22Rv1 (cell line): ENCODE data around the gene SUPT20H.

Source experiments
- H3K27ac ChIP-seq: fragments of 450-650 bp; 2 replicates; pipeline ENCODE4 v1.5.1; 2017
- ZFX ChIP-seq: fragments of 450-650 bp; IDR thresholded peaks from 2 replicates; pipeline ENCODE4 v1.6.1; 2017; ENCODE audit warnings: antibody characterized with exemption, borderline replicate concordance
- TF ChIP-seq, protein P1 (sequence below): fragments of 450-650 bp; IDR thresholded peaks from 2 replicates; pipeline ENCODE4 v1.5.1; 2017; ENCODE audit warnings: mild to moderate bottlenecking

Gene SUPT20H

DNA sequence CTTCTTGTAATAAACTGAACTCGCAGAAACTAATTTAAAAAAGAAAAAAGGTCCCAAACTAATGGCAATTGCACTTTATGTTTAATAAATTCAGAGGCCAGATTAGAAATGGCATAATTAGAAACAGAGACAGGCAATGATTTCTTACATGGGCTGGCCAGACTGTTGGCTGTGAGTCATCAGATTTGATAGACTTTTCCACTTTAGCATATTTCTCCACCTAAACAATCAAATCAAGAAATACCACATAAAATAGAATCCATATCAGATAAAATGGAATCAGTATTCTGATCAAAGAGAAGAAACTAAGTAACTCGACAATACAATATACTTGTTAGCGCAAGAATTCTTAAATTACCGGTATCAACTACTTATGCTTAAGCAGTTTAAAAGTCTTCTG, 29.9 kb downstream of the SUPT20H start:
- TF ChIP-seq, protein P1, sequence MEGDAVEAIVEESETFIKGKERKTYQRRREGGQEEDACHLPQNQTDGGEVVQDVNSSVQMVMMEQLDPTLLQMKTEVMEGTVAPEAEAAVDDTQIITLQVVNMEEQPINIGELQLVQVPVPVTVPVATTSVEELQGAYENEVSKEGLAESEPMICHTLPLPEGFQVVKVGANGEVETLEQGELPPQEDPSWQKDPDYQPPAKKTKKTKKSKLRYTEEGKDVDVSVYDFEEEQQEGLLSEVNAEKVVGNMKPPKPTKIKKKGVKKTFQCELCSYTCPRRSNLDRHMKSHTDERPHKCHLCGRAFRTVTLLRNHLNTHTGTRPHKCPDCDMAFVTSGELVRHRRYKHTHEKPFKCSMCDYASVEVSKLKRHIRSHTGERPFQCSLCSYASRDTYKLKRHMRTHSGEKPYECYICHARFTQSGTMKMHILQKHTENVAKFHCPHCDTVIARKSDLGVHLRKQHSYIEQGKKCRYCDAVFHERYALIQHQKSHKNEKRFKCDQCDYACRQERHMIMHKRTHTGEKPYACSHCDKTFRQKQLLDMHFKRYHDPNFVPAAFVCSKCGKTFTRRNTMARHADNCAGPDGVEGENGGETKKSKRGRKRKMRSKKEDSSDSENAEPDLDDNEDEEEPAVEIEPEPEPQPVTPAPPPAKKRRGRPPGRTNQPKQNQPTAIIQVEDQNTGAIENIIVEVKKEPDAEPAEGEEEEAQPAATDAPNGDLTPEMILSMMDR = no peak
- no peak overlapping the region for H3K27ac ChIP-seq

DNA sequence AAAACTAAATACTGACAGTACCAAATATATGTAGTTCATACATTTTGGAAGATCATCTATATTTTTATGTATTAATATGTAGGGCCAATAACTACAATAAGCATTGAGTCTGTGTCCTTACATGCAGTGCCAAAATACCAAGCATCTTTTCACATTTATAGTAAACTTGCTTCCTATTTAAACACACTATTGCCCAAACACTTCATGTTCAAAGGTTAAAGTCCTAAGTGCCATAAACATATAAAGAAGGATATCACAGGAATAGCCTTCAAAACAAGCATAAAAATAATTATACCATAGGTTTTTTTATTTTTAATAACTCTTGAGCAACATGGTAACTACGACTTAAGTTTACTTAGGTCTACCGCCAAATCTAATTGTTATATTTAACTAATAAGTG, 31.8 kb downstream of the SUPT20H start:
- no peak for TF ChIP-seq ZFX
- TF ChIP-seq, protein P1 = no peak
- no peak overlapping the region for H3K27ac ChIP-seq

DNA sequence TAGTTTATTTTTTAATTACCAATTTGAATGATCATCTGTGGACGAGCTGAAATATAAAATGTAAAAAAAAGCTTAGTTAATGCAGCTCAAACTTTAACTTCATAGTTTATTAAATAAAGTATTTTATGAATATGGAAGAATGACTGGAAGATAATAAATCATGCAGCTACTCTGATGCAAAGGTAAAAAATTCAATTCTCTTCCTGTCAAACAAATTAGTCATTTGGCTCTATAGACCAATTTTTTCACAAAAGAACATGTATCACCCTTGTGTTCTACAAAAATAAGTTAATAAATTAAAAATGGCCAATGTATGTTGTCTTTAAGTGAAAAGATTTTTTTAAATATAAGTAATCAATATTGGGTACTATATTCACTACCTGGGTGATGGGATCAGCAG, 32.7 kb downstream of the SUPT20H start:
- TF ChIP-seq, protein P1 = no peak
- no peak for TF ChIP-seq ZFX
- no peak overlapping the region for H3K27ac ChIP-seq

DNA sequence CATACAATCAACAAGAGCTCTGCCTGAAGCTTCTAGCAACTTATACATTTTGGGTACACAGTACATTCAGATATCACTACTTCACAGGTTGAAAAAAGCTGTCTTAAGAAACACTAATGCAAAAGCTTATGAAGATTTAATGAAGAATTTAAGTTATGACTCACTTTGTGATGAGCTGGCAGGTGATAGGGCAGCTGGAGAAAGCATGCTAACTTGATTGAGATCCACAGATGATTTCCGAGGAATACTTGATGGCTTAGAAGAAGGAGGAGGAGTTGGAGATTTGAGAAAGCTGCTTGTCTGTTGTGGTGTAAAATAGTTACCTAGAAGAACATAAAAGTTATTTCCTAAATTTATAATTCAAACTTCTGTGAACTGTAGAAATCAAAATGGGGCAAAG, 35.6 kb downstream of the SUPT20H start:
- TF ChIP-seq, protein P1 = no peak
- TF ChIP-seq ZFX = no peak
- H3K27ac ChIP-seq = no peak overlapping the region

- peak overlapping the region; percentile 48 for H3K27ac ChIP-seq
- TF ChIP-seq ZFX = no peak
Observed at GRCh38 chr13:37014609-37015008, 44.9 kb downstream of the SUPT20H start.

DNA sequence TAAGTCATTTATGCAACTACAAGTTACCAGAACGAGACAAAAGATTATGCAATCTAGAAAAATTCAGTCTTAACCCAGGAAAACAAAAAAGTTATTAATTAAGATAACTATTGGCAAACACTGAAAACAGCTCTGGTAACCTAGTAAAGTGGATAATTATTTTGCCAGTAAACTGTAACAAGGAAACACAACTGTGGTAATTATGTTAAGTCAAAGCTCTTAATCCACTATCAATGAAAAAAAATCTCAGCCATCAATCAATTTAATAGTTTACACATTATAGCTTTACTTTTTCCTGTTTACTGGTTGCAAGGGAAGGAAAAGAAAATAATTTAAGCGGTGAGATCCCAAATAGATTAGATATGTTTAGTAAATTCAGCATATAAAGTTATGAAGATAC, 47.7 kb downstream of the SUPT20H start:
- no peak overlapping the region for H3K27ac ChIP-seq
- TF ChIP-seq ZFX = no peak
- TF ChIP-seq, protein P1 = no peak

- TF ChIP-seq ZFX = no peak
- TF ChIP-seq, protein P1 = no peak
- H3K27ac ChIP-seq = no peak overlapping the region
Observed at GRCh38 chr13:37011002-37011401, 48.5 kb downstream of the SUPT20H start.

DNA sequence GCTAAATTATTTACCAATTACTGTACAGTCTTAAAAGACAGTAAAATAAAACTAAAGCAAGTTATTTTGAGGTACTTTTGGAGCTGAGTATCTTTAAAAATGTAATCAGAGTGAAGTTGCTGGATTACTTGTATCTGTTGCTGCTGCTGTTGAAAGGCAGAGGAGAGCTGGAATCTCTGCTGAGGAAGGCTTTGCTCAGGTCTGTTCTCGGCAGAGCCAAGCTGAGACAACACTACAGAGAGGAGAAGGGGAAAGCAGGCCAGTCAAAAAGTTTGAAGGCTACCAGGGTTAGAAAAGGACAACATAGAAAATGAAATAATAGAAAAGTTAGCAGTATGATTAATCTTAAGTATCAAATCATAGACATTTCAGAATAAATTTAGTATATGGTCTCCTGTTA, 49.1 kb downstream of the SUPT20H start:
- 0 out of 2 replicates have a peak overlapping the region, but pooled peaks have one; percentile 0 for H3K27ac ChIP-seq
- TF ChIP-seq, protein P1 = no peak
- no peak for TF ChIP-seq ZFX
